ENCODE results near the gene STK4. TPM values are rescaled to one million over a fixed set of nuclear protein-coding genes. Genes with fewer than 3 reads are reported as not detected.
"Not testable (repeated sequence)": the region's sequence is repeated elsewhere in the genome, so short reads cannot be mapped to it uniquely, and the experiment has no call there.

Gene STK4
- total and polyA plus RNA-seq, 8 donors = 25.0 to 63.7 (median 28.2) TPM

DNA sequence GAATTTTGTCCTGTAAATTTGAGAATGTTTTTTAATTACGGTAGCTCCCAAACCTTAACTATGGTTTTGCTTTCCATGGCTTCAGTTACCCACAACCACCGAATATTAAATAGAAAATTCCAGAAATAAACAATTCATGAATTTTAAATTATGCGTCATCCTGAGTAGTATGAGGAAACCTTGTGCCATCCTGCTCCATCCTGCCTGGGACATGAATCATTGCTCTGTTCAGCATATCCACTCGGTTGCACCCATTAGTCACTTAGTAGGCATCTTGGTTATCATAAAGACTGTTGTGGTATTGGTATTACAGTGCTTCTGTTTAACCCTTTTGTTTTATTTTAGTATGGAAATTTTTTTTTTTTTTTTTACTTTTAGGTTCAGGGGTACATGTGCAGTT, 94.9 kb downstream of the STK4 start:
- intact Hi-C loops (cut with DNase I) = no loop called here
- Histone ChIP-seq H3K4me3 (no peak overlapping the region), H3K4me1 (peaks cover 0 to 6% of the 10 kb centered on the region in 2 donors), H3K27me3 (no peaks in the 10 kb centered on the region), H3K27ac (no peak overlapping the region), H3K36me3 (peaks cover 0 to 20% of the 10 kb centered on the region in 2 donors), H3K9me3 (no peaks in the 10 kb centered on the region)
- DNase-seq (no peak), ATAC-seq (no peak)
- TF ChIP-seq, protein P1, sequence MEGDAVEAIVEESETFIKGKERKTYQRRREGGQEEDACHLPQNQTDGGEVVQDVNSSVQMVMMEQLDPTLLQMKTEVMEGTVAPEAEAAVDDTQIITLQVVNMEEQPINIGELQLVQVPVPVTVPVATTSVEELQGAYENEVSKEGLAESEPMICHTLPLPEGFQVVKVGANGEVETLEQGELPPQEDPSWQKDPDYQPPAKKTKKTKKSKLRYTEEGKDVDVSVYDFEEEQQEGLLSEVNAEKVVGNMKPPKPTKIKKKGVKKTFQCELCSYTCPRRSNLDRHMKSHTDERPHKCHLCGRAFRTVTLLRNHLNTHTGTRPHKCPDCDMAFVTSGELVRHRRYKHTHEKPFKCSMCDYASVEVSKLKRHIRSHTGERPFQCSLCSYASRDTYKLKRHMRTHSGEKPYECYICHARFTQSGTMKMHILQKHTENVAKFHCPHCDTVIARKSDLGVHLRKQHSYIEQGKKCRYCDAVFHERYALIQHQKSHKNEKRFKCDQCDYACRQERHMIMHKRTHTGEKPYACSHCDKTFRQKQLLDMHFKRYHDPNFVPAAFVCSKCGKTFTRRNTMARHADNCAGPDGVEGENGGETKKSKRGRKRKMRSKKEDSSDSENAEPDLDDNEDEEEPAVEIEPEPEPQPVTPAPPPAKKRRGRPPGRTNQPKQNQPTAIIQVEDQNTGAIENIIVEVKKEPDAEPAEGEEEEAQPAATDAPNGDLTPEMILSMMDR (IDR thresholded peaks at IDR 0.05) = no peak

DNA sequence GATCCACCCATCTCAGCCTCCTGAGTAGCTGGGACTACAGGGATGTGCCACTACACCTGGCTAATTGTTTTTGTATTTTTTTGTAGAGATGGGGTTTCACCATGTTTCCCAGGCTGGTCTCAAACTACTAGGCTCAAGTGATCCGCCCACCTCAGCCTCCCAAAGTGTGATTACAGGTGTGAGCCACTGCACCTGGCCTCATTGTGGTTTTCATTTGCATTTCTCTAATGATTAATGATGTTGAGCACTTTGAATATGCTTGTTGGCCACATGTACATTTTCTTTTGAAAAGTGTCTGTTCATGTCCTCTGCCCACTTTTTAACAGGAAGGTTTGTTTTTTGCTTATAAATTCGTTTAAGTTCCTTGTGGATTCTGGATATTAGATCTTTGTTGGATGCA, 96.8 kb downstream of the STK4 start:
- H3K9me3 ChIP-seq; H3K4me3 ChIP-seq; H3K27ac ChIP-seq; H3K27me3 ChIP-seq; intact Hi-C loops (cut with DNase I); ATAC-seq; DNase-seq; H3K4me1 ChIP-seq: not testable (repeated sequence)
- H3K36me3 ChIP-seq = peaks cover 0 to 15% of the 10 kb centered on the region in 2 donors

DNA sequence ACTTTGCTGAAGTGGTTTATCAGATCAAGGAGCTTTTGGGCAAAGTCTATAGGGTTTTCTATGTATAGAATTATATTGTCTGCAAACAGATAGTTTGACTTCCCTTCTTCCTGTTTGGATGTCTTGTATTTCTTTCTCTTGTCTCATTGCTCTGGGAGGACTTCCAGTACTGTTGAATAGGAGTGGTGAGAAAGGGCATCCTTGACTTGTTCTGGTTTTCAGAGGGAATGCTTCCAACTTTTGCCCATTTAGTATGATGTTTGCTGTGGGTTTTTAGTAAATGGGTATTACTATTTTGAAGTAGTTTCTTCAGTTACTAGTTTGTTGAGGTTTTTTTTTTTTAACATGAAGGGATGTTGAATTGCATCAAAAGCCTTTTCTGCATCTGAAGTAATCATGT, 98.5 kb downstream of the STK4 start:
- Histone ChIP-seq H3K36me3 (peaks cover 0 to 16% of the 10 kb centered on the region in 2 donors), H3K27ac (no peak overlapping the region), H3K4me3 (no peak overlapping the region), H3K27me3 (no peaks in the 10 kb centered on the region), H3K4me1 (peaks cover 0 to 6% of the 10 kb centered on the region in 2 donors), H3K9me3 (no peaks in the 10 kb centered on the region)
- no peak for ATAC-seq
- DNase-seq = no peak
- TF ChIP-seq, protein P1 (IDR thresholded peaks at IDR 0.05) = no peak
- intact Hi-C loops (cut with DNase I) = no loop called here

DNA sequence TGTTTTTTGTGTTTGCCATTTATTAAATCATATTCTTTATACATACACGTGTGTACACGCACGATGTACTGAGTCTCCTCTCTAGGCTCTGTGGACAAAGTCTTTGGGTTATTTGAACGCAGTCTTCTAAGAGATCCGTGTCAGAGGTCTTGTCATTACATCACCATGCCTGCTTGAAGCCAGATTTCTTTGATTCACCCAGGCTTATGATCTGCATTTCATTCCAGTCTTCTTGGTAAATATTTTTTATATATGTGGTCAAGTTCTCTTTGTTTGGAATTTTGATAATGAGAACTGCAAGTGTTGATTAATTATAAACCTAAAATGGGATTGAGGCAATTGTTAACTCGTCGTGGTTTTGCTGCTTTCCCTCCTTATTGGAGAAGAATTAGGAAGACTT, 100.1 kb downstream of the STK4 start:
- no peak for DNase-seq
- H3K9me3 ChIP-seq = no peaks in the 10 kb centered on the region
- no peaks in the 10 kb centered on the region for H3K27me3 ChIP-seq
- TF ChIP-seq, protein P1 (IDR thresholded peaks at IDR 0.05) = no peak
- intact Hi-C loops (cut with DNase I) = no loop called here
- H3K4me1 ChIP-seq = peaks cover 0 to 6% of the 10 kb centered on the region in 2 donors
- no peak overlapping the region for H3K27ac ChIP-seq
- peaks cover 0 to 16% of the 10 kb centered on the region in 2 donors for H3K36me3 ChIP-seq
- ATAC-seq = no peak
- H3K4me3 ChIP-seq = no peak overlapping the region

DNA sequence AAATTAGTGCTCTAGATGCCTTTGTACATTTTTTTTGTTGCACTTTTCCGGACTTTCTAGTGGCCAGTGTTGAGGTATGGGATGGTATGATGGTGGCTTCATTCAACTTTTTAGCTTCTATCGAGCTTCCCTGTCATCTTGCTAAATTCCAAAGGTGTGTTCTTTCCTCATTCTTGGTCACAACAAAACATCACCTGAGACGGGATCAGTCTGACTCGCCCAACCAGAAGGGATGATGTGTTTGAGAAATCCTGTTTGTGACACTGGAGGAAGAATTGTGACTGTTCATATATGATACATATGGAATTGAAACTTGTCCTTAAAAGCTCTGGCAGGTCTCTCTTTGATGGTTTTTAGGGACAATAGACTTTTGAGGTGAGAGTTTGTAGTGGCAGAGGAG, 100.8 kb downstream of the STK4 start:
- DNase-seq = no peak
- Histone ChIP-seq H3K36me3 (peaks cover 0 to 15% of the 10 kb centered on the region in 2 donors), H3K27ac (no peak overlapping the region), H3K4me1 (peaks cover 0 to 6% of the 10 kb centered on the region in 2 donors), H3K9me3 (no peaks in the 10 kb centered on the region), H3K27me3 (no peaks in the 10 kb centered on the region), H3K4me3 (no peak overlapping the region)
- intact Hi-C loops (cut with DNase I) = no loop called here
- ATAC-seq = no peak
- TF ChIP-seq, protein P1 (IDR thresholded peaks at IDR 0.05) = no peak

DNA sequence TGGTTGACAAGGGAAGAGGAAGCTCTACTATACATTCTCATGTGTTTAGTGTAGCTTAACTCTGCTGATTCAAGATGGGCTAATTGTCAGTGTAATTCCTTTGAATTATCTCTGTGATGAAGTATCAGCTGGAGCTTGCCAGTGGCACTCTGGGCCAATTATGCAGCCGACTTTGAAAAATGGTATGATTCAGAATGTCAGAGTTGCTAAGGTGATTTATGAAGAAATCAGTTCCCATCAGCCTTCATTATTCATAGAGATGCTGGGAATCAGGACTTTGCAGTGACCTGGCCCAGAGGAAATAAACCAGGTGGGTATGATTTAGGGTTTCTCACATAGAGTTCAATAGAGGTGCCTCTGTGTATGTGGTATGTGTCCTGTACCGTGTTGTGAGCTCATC, 101.2 kb downstream of the STK4 start:
- intact Hi-C loops (cut with DNase I) = no loop called here
- H3K9me3 ChIP-seq = no peaks in the 10 kb centered on the region
- H3K4me3 ChIP-seq = no peak overlapping the region
- no peak overlapping the region for H3K27ac ChIP-seq
- TF ChIP-seq, protein P1 (IDR thresholded peaks at IDR 0.05) = no peak
- H3K4me1 ChIP-seq = peaks cover 0 to 6% of the 10 kb centered on the region in 2 donors
- ATAC-seq (no peak), DNase-seq (no peak)
- H3K36me3 ChIP-seq = peaks cover 0 to 10% of the 10 kb centered on the region in 2 donors
- no peaks in the 10 kb centered on the region for H3K27me3 ChIP-seq

Measured in left lung (tissue), 10 donors.